Stimulated activated CD4-positive, alpha-beta T cell treated with anti-CD3 and anti-CD28 coated beads, Interleukin-4, amount 100 ng/mL, for 24 hours (primary cell): ENCODE data around the gene UBAC1.
"Not testable (repeated sequence)": the region's sequence is repeated elsewhere in the genome, so short reads cannot be mapped to it uniquely, and the experiment has no call there.

Experiments used
- DNase-seq: peaks from one replicate; pipeline ENCODE4 v3.0.0-alpha.2; 2020

The UBAC1 gene

DNA sequence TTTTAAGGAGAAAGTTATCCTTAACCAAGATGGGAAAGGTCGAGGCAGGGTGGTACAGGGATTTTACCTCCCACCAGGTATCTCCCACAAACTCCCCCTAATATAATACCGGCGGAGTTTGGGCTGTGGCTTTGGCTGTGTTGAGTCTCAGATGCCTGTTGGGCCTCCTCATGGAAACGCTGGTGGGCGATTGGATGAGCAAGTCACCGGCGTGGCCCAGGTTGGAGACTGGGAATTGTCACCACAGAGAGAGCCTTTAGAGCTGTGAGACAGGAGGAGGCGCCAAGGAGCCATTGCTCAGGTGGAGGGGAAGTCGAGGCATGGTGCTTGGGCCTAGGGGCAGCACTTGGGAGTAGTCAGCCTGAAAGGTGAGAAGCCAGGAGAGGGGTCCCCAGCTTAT is 50.4 kb downstream of the UBAC1 start:
- DNase-seq, result no peak

- DNase-seq, result no peak
Measured at GRCh38 chr9:135910216-135910615, 51.0 kb downstream of the UBAC1 start.

DNA sequence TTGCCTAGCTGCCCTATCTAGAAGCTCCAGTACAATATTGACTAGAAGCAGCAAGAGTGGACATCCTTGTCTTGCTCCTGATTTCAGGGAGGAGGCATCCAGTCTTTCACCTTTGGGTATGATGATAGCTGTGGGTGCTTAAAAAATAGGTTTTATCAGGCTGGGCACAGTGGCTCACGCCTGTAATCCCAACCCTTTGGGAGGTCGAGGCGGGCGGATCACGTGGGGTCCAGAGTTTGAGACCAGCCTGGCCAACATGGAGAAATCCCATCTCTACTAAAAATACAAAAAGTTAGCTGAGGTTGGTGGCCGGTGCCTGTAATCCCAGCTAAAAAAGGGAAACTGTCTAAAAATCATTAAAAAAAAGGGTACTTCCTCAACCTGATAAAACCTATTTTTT is 51.8 kb downstream of the UBAC1 start:
- no peak for DNase-seq

DNA sequence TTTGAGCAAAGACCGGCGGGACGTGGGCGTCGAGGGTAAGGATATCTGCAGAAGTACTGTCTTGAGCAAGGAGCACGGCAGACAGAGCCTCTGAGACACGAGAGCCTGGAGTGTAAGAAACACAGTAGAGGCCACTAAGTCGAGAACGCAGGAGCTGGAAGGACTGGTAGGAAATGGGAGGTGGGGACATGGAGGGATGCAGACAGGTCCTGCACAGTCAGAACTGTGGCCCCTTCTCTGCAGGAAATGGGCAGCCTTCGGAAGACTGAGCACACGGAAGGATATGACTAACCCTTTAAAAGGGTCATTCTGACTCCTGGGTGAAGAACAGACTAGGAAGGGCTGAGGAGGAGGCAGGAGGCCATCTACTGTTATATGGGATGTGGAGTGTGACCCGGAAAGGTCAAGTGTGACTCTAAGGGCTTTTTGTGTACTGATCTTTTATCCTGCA is 52.4 kb downstream of the UBAC1 start:
- DNase-seq, result no peak

DNA sequence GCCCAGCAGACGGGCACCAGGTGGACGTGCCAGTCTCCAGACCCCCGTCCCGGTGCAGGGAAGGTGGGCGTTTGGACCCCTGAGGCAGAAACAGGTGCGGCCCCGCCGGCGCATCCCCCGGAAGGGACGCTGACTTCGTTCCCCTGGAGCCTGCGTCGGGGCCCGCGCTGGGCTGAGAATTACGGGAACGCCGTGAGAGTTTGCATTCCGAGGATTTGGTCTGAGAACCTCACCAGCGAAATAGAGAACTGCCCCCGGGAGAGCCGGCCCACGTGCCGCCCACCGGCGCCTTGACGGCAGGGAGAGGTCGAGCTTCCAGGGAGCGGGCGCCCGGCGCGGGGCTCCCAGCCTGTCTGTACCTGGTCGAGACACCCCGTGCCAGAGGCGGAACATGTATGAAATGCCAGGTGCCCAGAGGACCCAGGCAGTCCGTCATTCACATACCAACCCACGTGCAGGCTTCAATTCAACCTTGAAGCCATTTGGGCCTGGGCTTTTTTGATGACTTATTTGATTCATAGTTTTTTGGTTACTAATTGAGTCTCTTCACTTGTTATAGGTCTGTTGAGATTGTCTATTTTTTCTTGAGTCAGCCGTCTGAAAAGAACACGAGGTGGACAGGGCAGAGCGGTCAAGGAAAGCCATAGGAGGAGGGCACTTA is 53.0 kb downstream of the UBAC1 start:
- DNase-seq, result peak; percentile 24

DNA sequence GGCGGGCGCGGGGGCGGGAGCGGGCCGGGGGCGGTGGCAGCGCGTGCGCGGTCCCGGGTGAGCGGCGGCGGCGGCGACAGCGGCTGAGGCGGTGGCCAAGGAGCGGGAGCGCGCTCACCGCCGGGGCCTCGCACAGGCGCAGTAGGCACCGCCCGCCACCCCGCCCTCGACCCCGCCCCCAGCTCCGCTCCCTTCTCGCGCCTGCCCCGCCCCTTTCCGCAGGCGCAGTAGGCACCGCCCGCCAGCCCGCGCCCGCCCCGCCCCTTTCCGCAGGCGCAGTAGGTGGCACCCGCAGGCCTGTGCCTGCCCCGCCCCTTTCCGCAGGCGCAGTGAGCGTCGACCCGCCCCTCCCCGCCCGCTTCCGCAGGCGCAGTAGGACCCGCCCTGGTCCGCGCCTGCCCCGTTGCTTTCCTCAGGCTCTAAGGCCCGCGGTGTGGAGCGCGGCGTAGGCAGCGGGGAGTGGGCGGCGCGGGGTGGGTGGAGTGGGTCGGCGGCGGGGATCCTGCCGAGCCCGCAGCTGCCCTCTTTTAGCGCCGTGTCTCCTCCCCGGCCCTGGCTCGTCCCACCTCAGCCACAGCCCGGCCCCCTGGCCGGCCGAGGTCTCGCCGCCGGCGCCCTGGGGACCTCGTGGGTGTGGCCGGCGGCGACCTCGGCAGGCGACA is 53.6 kb downstream of the UBAC1 start, which contains the start of gene CAMSAP1:
TSS of gene CAMSAP1 (minus strand) at position 116 of the 662 bp plus-strand sequence. CDS start 387 bp downstream, outside the sequence.
- peak; percentile 93 for DNase-seq

GRCh38 chr9:135907006-135907430 is 54.2 kb downstream of the UBAC1 start:
- DNase-seq, result no peak

DNA sequence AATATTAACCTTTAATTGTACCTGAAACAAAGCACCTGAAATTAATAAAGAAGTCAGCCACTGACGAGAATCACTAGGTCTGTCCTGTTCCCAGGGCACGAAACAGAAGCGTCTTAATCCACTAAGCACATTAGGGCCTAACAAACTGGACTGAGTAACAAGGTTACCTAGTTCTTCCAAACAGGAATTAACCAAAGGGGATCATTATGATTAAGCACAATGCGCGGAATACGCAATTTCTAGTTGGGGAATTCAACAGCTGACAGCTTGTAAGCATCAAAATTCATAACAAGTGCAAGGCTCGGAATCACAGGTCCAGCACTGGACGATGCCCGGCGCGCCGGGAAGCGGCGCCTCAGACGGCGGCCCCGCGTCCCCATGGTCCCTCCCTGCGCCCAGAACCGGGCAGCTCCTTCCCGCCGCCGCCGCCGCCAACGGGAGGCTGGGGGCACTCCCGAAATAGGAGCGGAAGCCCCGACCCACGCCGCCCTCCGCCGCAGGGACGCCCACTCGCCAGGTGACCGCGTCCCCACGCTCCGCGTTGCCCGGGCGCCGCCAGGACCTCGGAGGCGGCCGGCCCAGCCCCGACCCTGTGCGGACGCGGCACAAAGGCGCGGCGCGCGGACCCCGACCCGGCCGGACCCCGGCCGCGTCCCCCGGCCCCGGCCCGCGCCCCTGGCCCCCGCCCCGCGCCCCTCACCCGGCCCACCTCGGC is 54.7 kb downstream of the UBAC1 start:
- peak; percentile 25 for DNase-seq

DNA sequence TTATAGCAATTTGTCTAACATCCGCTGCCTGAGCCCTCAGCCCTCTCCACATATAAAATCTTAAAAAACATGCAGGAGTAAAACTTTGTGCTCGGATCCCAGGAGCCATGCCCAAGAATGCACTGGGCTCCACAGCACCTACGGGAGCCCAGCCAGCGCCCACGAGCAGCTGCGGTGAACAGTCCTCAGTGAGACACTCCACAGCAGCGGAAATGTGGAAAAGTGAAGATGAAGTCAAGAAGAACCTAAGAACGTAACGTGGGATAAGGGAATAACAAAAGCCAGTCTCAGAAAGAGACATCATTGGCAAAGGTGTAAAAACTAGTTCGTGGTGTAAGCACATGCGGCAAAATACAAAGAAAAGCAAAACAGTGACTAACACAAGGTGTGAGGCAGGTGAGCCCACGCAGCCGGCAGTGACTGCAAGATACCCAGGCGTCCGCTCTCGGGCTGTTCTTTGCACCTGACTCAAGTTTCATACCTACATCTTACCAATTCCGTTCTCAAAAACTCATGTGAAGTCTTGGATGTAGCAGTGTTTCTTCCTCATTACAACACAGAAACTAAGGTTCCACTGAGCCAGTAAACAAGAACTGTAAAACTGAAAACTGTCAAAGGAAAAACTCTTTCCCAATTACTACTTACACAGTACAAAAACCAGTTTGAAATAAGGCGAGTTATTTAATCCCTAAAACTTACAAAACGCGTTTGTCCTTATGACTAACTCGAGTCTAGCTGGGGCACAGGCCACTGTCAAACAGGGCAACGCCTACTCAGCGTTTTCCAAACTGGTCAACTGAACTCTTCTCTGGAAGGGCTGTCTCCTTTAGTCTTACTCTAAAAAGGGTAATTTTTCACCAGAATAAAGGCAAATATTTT is 55.6 kb downstream of the UBAC1 start:
- peak; percentile 85 for DNase-seq

GRCh38 chr9:135903786-135904520 is 57.2 kb downstream of the UBAC1 start:
- no peak for DNase-seq

DNA sequence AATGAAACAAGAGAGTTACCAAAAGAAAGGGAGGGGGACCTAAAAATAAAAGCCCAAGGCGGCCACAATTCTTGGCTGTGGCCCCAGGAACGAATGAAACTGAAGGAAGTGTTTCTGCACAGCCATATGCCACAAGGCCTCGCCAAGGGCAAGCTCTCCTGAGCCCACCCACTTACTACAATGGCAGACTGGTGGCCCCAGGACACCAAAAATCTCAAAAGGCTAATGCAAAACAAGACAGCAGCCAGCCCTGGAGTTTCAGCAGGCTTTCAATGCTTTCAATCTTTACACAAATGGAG is 57.9 kb downstream of the UBAC1 start:
- no peak for DNase-seq

DNA sequence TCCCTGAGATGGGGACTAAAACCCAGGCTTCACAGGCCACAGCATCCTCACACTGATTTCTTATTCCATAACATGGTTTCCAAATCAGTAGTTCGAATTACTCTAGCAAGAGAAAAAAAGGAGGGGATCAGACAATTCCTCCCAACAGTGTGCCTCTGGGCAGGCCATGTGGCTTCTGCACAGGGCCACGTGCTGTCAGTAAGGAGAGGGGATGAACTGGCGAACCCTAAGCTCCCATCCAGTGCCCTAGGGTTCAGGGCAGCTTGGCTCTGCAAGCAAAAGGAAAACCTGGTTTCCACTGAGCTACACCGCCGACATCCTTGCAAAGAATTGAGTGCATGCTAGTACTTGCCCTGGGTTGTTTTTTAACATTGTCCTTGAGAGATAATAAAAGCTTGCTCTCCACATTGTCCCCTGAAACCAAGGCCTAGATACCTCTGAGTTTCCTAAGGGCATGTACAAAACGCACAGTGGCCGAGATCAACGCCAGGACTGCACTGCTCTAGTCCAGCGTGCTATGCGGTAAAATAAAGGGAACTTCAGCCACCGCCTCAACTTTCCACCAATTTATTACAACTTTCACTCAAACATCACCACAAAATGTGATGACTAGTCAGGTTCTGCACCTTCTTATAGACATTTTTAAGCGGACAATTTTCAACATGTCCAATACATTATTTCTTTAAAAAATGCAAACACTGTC is 58.4 kb downstream of the UBAC1 start:
- no peak for DNase-seq

GRCh38 chr9:135901826-135902225 is 59.3 kb downstream of the UBAC1 start:
- no peak for DNase-seq

DNA sequence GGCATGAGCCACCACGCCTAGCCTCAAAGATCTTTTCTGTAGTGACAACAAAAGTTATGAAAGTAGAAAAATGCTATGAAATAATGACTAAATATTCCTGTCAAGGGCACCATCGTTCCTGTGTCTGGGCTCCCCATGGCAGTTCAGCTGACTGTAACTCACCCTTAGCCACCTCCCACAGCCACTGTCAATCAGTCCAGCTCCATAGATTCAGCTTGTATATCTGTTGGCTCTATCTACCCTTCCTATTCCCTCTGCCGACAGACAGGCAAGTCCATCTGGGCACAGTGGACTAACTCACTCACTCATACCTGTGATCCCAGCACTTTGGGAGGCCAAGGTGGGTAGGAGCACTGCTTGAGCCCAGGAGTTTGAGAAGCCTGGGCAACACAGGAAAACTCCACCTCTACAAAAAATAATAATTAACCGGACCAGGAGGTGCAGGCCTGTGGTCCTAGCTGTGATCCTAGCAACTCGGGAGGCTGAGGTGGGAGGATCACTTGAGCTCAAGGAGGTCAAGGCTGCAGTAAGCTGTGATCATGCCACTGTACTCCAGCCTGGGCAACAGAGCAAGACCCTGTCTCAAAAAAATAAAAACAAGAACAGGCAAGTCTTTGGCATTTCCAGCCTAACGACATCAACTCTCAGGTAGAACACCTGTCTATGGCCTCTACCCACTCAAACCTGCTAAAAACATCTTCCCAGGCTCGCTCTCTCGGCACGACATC is 60.0 kb downstream of the UBAC1 start:
- no peak for DNase-seq

DNA sequence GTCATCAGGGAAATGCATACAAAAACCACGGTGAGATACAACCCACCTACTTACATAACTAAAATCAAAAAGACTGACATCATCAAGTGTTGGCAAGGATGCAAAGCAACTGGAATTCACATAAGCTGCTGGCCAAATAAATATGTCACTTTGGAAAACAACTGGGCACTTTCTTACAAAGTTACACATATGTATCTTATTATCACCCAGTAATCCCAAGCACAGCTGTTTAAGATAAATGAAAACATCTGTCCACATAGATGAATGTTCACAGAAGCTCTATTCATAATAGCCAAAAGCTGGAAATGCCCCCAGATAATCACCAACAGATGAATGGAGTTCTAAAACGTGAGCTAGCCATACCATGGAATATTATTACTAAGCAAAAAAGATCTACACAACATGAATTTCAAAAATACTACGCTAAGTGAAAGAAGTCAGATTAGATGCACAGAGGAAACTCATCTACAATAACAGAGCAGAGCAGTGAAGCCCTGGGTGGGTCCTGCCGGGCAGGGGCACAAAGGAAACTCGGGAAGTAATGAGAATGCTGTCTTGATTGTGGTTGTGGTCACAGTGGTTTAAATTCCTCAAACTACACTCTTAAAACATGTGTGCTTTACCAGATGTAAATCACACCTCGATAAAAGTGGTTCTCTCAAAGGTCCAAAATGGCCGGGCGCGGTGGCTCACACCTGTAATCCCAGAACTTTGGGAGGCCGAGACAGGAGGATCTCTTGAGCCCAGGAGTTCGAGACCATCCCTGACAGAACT is 62.4 kb downstream of the UBAC1 start:
- DNase-seq, result no peak

GRCh38 chr9:135896626-135897025 is 64.5 kb downstream of the UBAC1 start:
- no peak for DNase-seq

GRCh38 chr9:135896205-135896604 is 65.0 kb downstream of the UBAC1 start:
- no peak for DNase-seq

DNA sequence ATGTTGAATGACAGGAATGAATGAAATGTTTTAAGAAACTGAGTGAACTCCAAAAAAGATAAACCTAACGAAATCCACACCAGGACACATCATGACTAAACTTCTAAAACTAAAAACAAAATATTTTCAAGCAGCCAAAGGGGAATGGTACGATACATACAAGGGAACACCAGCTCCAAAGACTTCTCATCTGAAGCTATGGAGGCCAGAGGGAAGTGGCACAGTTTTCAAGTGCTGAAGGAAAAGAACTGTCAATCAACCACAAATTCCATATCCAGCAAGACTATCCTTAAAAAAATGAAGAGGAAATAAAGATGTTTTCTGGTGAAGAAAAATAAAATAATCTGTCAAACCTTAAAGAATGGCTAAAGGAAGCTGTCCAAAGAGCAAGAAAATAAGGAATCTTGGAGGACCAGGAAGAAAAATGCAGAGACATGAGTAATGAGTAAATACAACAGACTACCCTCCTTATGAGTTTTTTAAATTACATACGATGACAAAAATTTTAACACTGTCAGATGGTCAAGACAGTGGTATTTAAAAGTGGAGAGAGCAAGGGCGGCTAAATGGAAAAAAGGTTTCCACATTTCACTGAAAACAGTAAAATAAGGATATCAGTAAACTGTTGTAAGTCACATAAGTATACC is 65.8 kb downstream of the UBAC1 start:
- DNase-seq, result no peak

DNA sequence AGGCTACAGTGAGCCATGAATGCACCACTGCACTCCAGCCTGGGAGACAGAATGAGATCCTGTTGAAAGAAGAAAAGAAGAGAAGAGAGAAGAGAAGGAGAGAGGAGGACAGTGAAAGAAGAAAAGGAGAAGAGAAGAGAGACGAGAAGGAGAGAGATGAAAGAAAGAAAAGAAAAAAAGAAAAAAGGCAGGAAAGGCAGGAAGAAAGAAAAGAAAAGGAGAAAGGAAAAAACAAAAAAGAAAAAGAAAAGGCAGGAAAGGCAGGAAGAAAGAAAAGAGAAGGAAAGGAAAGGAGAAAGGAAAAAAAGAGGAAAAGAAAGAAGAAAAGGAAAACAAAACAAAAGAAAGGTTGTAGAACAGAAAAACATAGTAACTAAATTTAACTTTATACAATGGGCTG is 68.1 kb downstream of the UBAC1 start:
- no peak for DNase-seq

- DNase-seq, result not testable (repeated sequence)
Measured at GRCh38 chr9:135892327-135892726, 68.8 kb downstream of the UBAC1 start.
